K562 (cell line): Measurements from ENCODE around the gene CHMP4B. TPM values are rescaled to one million over a fixed set of nuclear protein-coding genes. Genes with fewer than 3 reads are reported as not detected.
A peak's percentile ranks its signal among the peaks of the same experiment; 100 is the strongest.

Experiments used
- ATAC-seq: fragments of 200-7000 bp; cut with Tn5 transposase; 3 replicates; pipeline ENCODE4 v1.9.1; 2020; ENCODE audit warnings: moderate library complexity
- BruUV-seq: library from RNA; stranded (reverse); fragments of 400-500 nt; replicated peaks from 2 replicates; lab custom pipeline; 2021; lab: Mats Ljungman, UMichigan
- CTCF ChIA-PET: fragments of 300-600 bp; formaldehyde crosslinking; extraction: SDS; loops from one replicate; lab custom pipeline; 2021; ENCODE audit warnings: low intra/inter-chr PET ratio; lab: Yijun Ruan, JAX
- POLR2A ChIA-PET: fragments of 300-600, 350-650 bp; sonication (Branson Sonifier 250); formaldehyde crosslinking; extraction: SDS; loops from one replicate; lab custom pipeline; 2021; ENCODE audit warnings: antibody characterized with exemption, inconsistent platforms; lab: Yijun Ruan, JAX
- DNase-seq, 4 experiments: peaks; one replicate each; pipeline versions ENCODE4 v3.0.0 to v3.0.0-alpha.2; 2011 to 2018; ENCODE audit warnings: low spot score in 3 of 4, mixed read lengths in 3 of 4; ENCODE audit errors: extremely low read depth in 1 of 4
- FAIRE-seq: peaks from 2 replicates; lab custom pipeline; 2011; peaks lifted over from hg19 to GRCh38; lab: Jason Lieb, UNC
- H2AFZ ChIP-seq: 2 replicates; pipeline ENCODE4 v1.6.0; 2011; ENCODE audit warnings: low read depth, low read length, control low read depth, inconsistent platforms
- H3K27ac ChIP-seq: fragments of 200-600 bp; 3 replicates; pipeline ENCODE4 v1.8.0; 2011; ENCODE audit warnings: low read depth, mild to moderate bottlenecking, control low read depth, inconsistent platforms, low read length, moderate library complexity, mixed read lengths; ENCODE audit errors: extremely low read depth
- H3K27me3 ChIP-seq, 2 experiments: fragments of 300-600 bp in 1 of 2; 2 replicates in 1 of 2; 3 replicates in 1 of 2; pipeline versions ENCODE4 v1.6.0 to v1.8.0; 2011; ENCODE audit warnings: inconsistent platforms in 2 of 2, low read length in 2 of 2, mild to moderate bottlenecking in 1 of 2, mixed read lengths in 1 of 2, moderate library complexity in 1 of 2; ENCODE audit not compliant: control insufficient read depth in 2 of 2, insufficient read depth in 2 of 2
- H3K36me3 ChIP-seq: fragments of 300-600 bp; 3 replicates; pipeline ENCODE4 v1.8.0; 2011; ENCODE audit warnings: mild to moderate bottlenecking, low read length, inconsistent platforms; ENCODE audit not compliant: control insufficient read depth, insufficient read depth
- H3K4me1 ChIP-seq, 2 experiments: fragments of 200-600 bp in 1 of 2; replicated peaks in 1 of 2; 2 replicates in 1 of 2; 3 replicates in 1 of 2; pipeline versions ENCODE4 v1.5.1 to v1.8.0; 2011; ENCODE audit warnings: inconsistent platforms in 2 of 2, low read length in 2 of 2, mild to moderate bottlenecking in 1 of 2, mixed read lengths in 1 of 2, moderate library complexity in 1 of 2; ENCODE audit not compliant: control insufficient read depth in 2 of 2, insufficient read depth in 2 of 2
- H3K4me2 ChIP-seq: 2 replicates; pipeline ENCODE4 v1.6.1; 2011; ENCODE audit warnings: low read length, control low read depth, inconsistent platforms, mixed read lengths; ENCODE audit not compliant: insufficient read depth
- H3K4me3 ChIP-seq: fragments of 200-600 bp; sonication (generic), shearing (Covaris generic); 2 replicates; pipeline ENCODE4 v1.5.1; 2016; ENCODE audit warnings: control low read depth, inconsistent platforms
- H3K79me2 ChIP-seq: fragments of 200-600 bp; 3 replicates; pipeline ENCODE4 v1.8.0; 2011; ENCODE audit warnings: low read length, inconsistent platforms; ENCODE audit not compliant: control insufficient read depth, insufficient read depth
- H3K9ac ChIP-seq, 2 experiments: 2 replicates each; pipeline versions ENCODE4 v1.6.0 to v1.6.1; 2011; ENCODE audit warnings: low read depth in 2 of 2, low read length in 2 of 2, control low read depth in 1 of 2, inconsistent platforms in 1 of 2, mild to moderate bottlenecking in 1 of 2, mixed read lengths in 1 of 2; ENCODE audit not compliant: insufficient read depth in 1 of 2
- H3K9me1 ChIP-seq: one replicate; pipeline ENCODE4 v1.6.0; 2011; ENCODE audit warnings: inconsistent platforms, mild to moderate bottlenecking, low read length, moderate library complexity; ENCODE audit not compliant: control insufficient read depth, insufficient read depth
- H3K9me3 ChIP-seq: replicated peaks from 2 replicates; pipeline ENCODE4 v1.5.1; 2011; ENCODE audit warnings: low read depth, low read length, inconsistent platforms; ENCODE audit not compliant: control insufficient read depth, insufficient read depth
- H4K20me1 ChIP-seq: replicated peaks from 2 replicates; pipeline ENCODE4 v1.6.1; 2011; ENCODE audit warnings: low read length, inconsistent platforms, mixed read lengths; ENCODE audit not compliant: control insufficient read depth, insufficient read depth
- ELF2 ChIP-seq: fragments of 250-450 bp; sonication (Bioruptor Pico); IDR thresholded peaks from 2 replicates; pipeline ENCODE4 v1.5.0; 2021; ENCODE audit warnings: mild to moderate bottlenecking
- MTA2 ChIP-seq: fragments of 450-650 bp; IDR thresholded peaks from 2 replicates; pipeline ENCODE4 v1.6.1; 2016; ENCODE audit warnings: low read depth
- NFE2L1 ChIP-seq: fragments of 450-650 bp; IDR thresholded peaks from 2 replicates; pipeline ENCODE4 v1.6.1; 2016; ENCODE audit warnings: missing genetic modification characterization, low read depth, mild to moderate bottlenecking, missing compliant biosample characterization, moderate library complexity, borderline replicate concordance
- NR1H2 ChIP-seq: sonication (generic); formaldehyde crosslinking; IDR thresholded peaks from 2 replicates; pipeline ENCODE4 v1.4.0; 2020; ENCODE audit warnings: mild to moderate bottlenecking, missing genetic modification reagents
- POLR2AphosphoS5 ChIP-seq: IDR thresholded peaks from 2 replicates; pipeline ENCODE4 v1.6.1; 2011; ENCODE audit warnings: mild to moderate bottlenecking, low read depth, low read length, moderate library complexity; ENCODE audit not compliant: control insufficient read depth, insufficient read depth
- RB1 ChIP-seq: fragments of 450-650 bp; IDR thresholded peaks from 2 replicates; pipeline ENCODE4 v1.6.1; 2017; ENCODE audit warnings: low read depth, mild to moderate bottlenecking
- SRSF1 ChIP-seq: fragments of 200-400 bp; formaldehyde crosslinking; IDR thresholded peaks from 2 replicates; pipeline ENCODE4 v1.6.1; 2017; ENCODE audit warnings: mild to moderate bottlenecking, low read depth, low read length, moderate library complexity
- SUPT5H ChIP-seq: fragments of 450-650 bp; IDR thresholded peaks from 2 replicates; pipeline ENCODE4 v1.6.1; 2016
- ZNF696 ChIP-seq: fragments of 250-450 bp; sonication (Bioruptor Pico); conservative IDR thresholded peaks from 2 replicates; pipeline ENCODE4 v1.4.0; 2020; ENCODE audit warnings: mild to moderate bottlenecking, moderate library complexity
- WGBS: fragments of 100-300 bp; shearing (Covaris generic); methylation state at CpG from one replicate; pipeline ENCODE4 v1.1.6; 2016; ENCODE audit warnings: low coverage, mixed read lengths; ENCODE audit not compliant: insufficient coverage; ENCODE audit errors: missing lambda C conversion rate; 5-methylcytosine and 5-hydroxymethylcytosine counted together
- in situ Hi-C: fragments of 300-500 bp; cut with MboI; formaldehyde crosslinking; loops from 4 replicates; pipeline ENCODE4 v1.15.0; 2018; ENCODE audit warnings: inconsistent platforms, mixed read lengths
- intact Hi-C: fragments of 100-400 bp; cut with micrococcal nuclease; formaldehyde crosslinking; loops from 2 replicates; pipeline ENCODE4 v1.14.2; 2022
- polyA plus RNA-seq, 8 experiments: library from polyadenylated mRNA; depleted of rRNA in 4 of 8; stranded (reverse) in 5 of 8; unstranded in 3 of 8; fragments of >200 nt; fragmentation: Nextera tagmentation in 2 of 8; fragmentation: Illumina TruSeq in 1 of 8; extraction: Ambion mirVana in 2 of 8; extraction: Trizol in 1 of 8; gene quantifications; 2 replicates each; pipeline versions ENCODE4 v1.2.1 to v1.2.3, GENCODE V29; 2011 to 2014; ENCODE audit warnings: inconsistent platforms in 1 of 8, missing spikeins in 1 of 8
- total RNA-seq, 7 experiments: library from RNA; depleted of rRNA in 6 of 7; stranded (reverse); fragments of >200 nt in 6 of 7; fragmentation: Illumina TruSeq in 2 of 7; extraction: Trizol in 2 of 7; gene quantifications; 2 replicates each; pipeline versions ENCODE4 v1.2.1 to v1.2.3, GENCODE V29; 2011 to 2021; ENCODE audit warnings: low replicate concordance in 1 of 7
- TF ChIP-seq, protein P1 (sequence below): IDR thresholded peaks from 2 replicates; pipeline ENCODE4 v1.6.1; 2011; ENCODE audit not compliant: insufficient read length; ENCODE audit errors: extremely low read depth
- TF ChIP-seq, protein P2 (sequence below): fragments of 250-450 bp; sonication (Bioruptor Pico); IDR thresholded peaks from 2 replicates; pipeline ENCODE4 v1.8.0; 2022; ENCODE audit warnings: inconsistent platforms
- TF ChIP-seq, protein P3 (sequence below): fragments of 250-450 bp; sonication (Bioruptor Pico); IDR thresholded peaks from 2 replicates; pipeline ENCODE4 v1.8.0; 2021; ENCODE audit warnings: borderline replicate concordance, mild to moderate bottlenecking, moderate library complexity; ENCODE audit not compliant: poor library complexity, severe bottlenecking

The CHMP4B gene
- total and polyA plus RNA-seq, 9 of the 15 experiments (the other 6 are each of a cell fraction or from before 2014, with no cell fraction given) = 1.8 to 64.7 (median 31.8) TPM

DNA sequence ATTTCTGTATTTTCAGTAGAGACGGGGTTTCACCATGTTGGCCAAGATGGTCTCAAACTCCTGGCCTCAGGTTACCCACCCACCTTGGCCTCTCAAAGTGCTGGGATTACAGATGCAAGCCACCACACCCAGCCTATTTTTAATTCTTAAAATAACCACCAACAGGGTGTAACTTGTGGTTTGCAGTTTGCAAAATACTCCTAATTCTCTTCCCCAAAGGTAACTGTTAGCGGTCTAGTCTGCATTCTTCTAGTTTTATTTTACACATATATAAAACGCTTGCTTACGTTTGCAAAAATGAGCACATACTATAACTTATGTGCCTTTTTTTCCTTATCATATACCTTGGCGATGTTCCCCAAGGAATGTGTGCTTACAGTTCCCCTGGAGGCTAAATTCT lies 25.6 kb upstream of the CHMP4B start:
- no peak overlapping the region for H2AFZ ChIP-seq
- WGBS = 44% methylated on average over 5 of the region's 5 CpGs

More for the DNA sequence above, 25.6 kb upstream of the CHMP4B start:
- H3K9me3 ChIP-seq = no peaks in the 10 kb centered on the region
- no peaks in the 10 kb centered on the region for H3K9me1 ChIP-seq
- no peak overlapping the region for H3K27ac ChIP-seq
- no TSS peak for BruUV-seq
- CTCF ChIA-PET = no interaction called here
- ATAC-seq (no peak), FAIRE-seq (peak; percentile 15), DNase-seq (no peak)
- no peak overlapping the region for H3K9ac ChIP-seq
- intact Hi-C loops (no loop called here), in situ Hi-C loops (no loop called here)
- no peak overlapping the region for H3K4me2 ChIP-seq
- H3K79me2 ChIP-seq = no peaks in the 10 kb centered on the region
- H3K36me3 ChIP-seq = no peaks in the 10 kb centered on the region
- TF ChIP-seq, protein P1, sequence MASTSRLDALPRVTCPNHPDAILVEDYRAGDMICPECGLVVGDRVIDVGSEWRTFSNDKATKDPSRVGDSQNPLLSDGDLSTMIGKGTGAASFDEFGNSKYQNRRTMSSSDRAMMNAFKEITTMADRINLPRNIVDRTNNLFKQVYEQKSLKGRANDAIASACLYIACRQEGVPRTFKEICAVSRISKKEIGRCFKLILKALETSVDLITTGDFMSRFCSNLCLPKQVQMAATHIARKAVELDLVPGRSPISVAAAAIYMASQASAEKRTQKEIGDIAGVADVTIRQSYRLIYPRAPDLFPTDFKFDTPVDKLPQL = no peak
- TF ChIP-seq SRSF1 (no peak), ELF2 (CRISPR knock-in tag) (no peak), POLR2AphosphoS5 (no peak), NR1H2 (CRISPR knock-in tag) (no peak), NFE2L1 (tag) (no peak), MTA2 (no peak), RB1 (no peak), SUPT5H (no peak), ZNF696 (CRISPR knock-in tag) (no peak)
- TF ChIP-seq, protein P2, sequence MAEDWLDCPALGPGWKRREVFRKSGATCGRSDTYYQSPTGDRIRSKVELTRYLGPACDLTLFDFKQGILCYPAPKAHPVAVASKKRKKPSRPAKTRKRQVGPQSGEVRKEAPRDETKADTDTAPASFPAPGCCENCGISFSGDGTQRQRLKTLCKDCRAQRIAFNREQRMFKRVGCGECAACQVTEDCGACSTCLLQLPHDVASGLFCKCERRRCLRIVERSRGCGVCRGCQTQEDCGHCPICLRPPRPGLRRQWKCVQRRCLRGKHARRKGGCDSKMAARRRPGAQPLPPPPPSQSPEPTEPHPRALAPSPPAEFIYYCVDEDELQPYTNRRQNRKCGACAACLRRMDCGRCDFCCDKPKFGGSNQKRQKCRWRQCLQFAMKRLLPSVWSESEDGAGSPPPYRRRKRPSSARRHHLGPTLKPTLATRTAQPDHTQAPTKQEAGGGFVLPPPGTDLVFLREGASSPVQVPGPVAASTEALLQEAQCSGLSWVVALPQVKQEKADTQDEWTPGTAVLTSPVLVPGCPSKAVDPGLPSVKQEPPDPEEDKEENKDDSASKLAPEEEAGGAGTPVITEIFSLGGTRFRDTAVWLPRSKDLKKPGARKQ (CRISPR knock-in tag) = no peak
- TF ChIP-seq, protein P3, sequence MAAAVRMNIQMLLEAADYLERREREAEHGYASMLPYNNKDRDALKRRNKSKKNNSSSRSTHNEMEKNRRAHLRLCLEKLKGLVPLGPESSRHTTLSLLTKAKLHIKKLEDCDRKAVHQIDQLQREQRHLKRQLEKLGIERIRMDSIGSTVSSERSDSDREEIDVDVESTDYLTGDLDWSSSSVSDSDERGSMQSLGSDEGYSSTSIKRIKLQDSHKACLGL (CRISPR knock-in tag) = no peak
- H3K4me1 ChIP-seq = peaks cover 1 to 4% of the 10 kb centered on the region in 2 experiments; a peak in 3 of 5 replicates
- no peaks in the 10 kb centered on the region for H3K27me3 ChIP-seq
- POLR2A ChIA-PET = interaction anchor here (0.7 kb wide), 1 partner anchor 492 kb away, joined by 3 read pairs; no protein-coding TSS in a partner anchor
- no peak overlapping the region for H3K4me3 ChIP-seq
- H4K20me1 ChIP-seq = no peaks in the 10 kb centered on the region
